Body of pancreas (tissue), 4 donors: ENCODE data around the gene ACAD10.

ENCODE experiments used
- CTCF ChIP-seq, 7 experiments: fragments of 450-650 bp in 4 of 7; fragments of 200-600 bp in 3 of 7; sonication (generic) in 3 of 7; IDR thresholded peaks; one replicate each; pipeline ENCODE4 v1.5.1; 2016 to 2019; ENCODE audit warnings: antibody characterized with exemption in 7 of 7
- POLR2A ChIP-seq, 3 donors: fragments of 450-650 bp; IDR thresholded peaks; one replicate each; pipeline ENCODE4 v1.6.1; 2016; ENCODE audit warnings: antibody characterized with exemption in 3 of 3, mild to moderate bottlenecking in 2 of 3

GRCh38 chr12:111780166-111780565 is 94.3 kb downstream of the ACAD10 start:
- TF ChIP-seq POLR2A (IDR thresholded peaks at IDR 0.05): no peak
- no peak for TF ChIP-seq CTCF (IDR thresholded peaks at IDR 0.05)
